ENCODE measurements around the gene NCKAP5L.
"Not testable (repeated sequence)": the region's sequence is repeated elsewhere in the genome, so short reads cannot be mapped to it uniquely, and the experiment has no call there.

Gene NCKAP5L

GRCh38 chr12:49828133-49829091, at the start of gene NCKAP5L:
TSS of gene NCKAP5L (minus strand) at chr12:49828413. CDS start at chr12:49804044, 24,369 bp downstream.
- in situ Hi-C loops (cut with HindIII; ENCODE audit: low sequenced_read_pairs): no loop called here

GRCh38 chr12:49877066-49877465, 48.9 kb upstream of the NCKAP5L start:
- in situ Hi-C loops (cut with HindIII; ENCODE audit: low sequenced_read_pairs): no loop called here

GRCh38 chr12:49876070-49876469, 47.9 kb upstream of the NCKAP5L start:
- in situ Hi-C loops (cut with HindIII; ENCODE audit: low sequenced_read_pairs): no loop called here

- in situ Hi-C loops (cut with HindIII; ENCODE audit: low sequenced_read_pairs): no loop called here
Measured at GRCh38 chr12:49875115-49875720, 47.0 kb upstream of the NCKAP5L start.

GRCh38 chr12:49874142-49874897, 46.1 kb upstream of the NCKAP5L start:
- in situ Hi-C loops (cut with HindIII; ENCODE audit: low sequenced_read_pairs): no loop called here

- in situ Hi-C loops (cut with HindIII; ENCODE audit: low sequenced_read_pairs): no loop called here
Measured at GRCh38 chr12:49873361-49873934, 45.2 kb upstream of the NCKAP5L start.

GRCh38 chr12:49872781-49873181, 44.6 kb upstream of the NCKAP5L start:
- in situ Hi-C loops (cut with HindIII; ENCODE audit: low sequenced_read_pairs): no loop called here

- in situ Hi-C loops (cut with HindIII; ENCODE audit: low sequenced_read_pairs): no loop called here
Measured at GRCh38 chr12:49872381-49872780, 44.2 kb upstream of the NCKAP5L start.

- in situ Hi-C loops (cut with HindIII; ENCODE audit: low sequenced_read_pairs): not testable (repeated sequence)
Measured at GRCh38 chr12:49871811-49872251, 43.6 kb upstream of the NCKAP5L start.

- in situ Hi-C loops (cut with HindIII; ENCODE audit: low sequenced_read_pairs): no loop called here
Measured at GRCh38 chr12:49871263-49871561, 43.0 kb upstream of the NCKAP5L start.

- in situ Hi-C loops (cut with HindIII; ENCODE audit: low sequenced_read_pairs): no loop called here
Measured at GRCh38 chr12:49870501-49871262, 42.5 kb upstream of the NCKAP5L start.

GRCh38 chr12:49869816-49870500, 41.7 kb upstream of the NCKAP5L start:
- in situ Hi-C loops (cut with HindIII; ENCODE audit: low sequenced_read_pairs): loop anchor here (5.0 to 10.0 kb wide), 2 partner anchors 72 to 195 kb away; no protein-coding TSS in a partner anchor

- in situ Hi-C loops (cut with HindIII; ENCODE audit: low sequenced_read_pairs): loop anchor here (5.0 to 10.0 kb wide), 2 partner anchors 73 to 196 kb away; no protein-coding TSS in a partner anchor
Measured at GRCh38 chr12:49868952-49869815, 41.0 kb upstream of the NCKAP5L start.

- in situ Hi-C loops (cut with HindIII; ENCODE audit: low sequenced_read_pairs): loop anchor here (5.0 to 10.0 kb wide), 2 partner anchors 74 to 196 kb away; no protein-coding TSS in a partner anchor
Measured at GRCh38 chr12:49868449-49868848, 40.2 kb upstream of the NCKAP5L start.

GRCh38 chr12:49867570-49868341, 39.5 kb upstream of the NCKAP5L start:
- in situ Hi-C loops (cut with HindIII; ENCODE audit: low sequenced_read_pairs): loop anchor here (5.0 to 10.0 kb wide), 2 partner anchors 75 to 197 kb away; no protein-coding TSS in a partner anchor

- in situ Hi-C loops (cut with HindIII; ENCODE audit: low sequenced_read_pairs): loop anchor here (5.0 to 10.0 kb wide), 2 partner anchors 75 to 198 kb away; no protein-coding TSS in a partner anchor
Measured at GRCh38 chr12:49866859-49867569, 38.8 kb upstream of the NCKAP5L start.

- in situ Hi-C loops (cut with HindIII; ENCODE audit: low sequenced_read_pairs): loop anchor here (5.0 to 10.0 kb wide), 2 partner anchors 77 to 199 kb away; no protein-coding TSS in a partner anchor
Measured at GRCh38 chr12:49865782-49866135, 37.5 kb upstream of the NCKAP5L start.

All from endothelial cell of hepatic sinusoid (primary cell).